Gastroesophageal sphincter (tissue), 3 donors: Measurements from ENCODE around the gene POLN.

Experiments
- CTCF ChIP-seq, 4 experiments: fragments of 200-600 bp in 2 of 4; fragments of 450-650 bp in 2 of 4; sonication (generic) in 1 of 4; IDR thresholded peaks; one replicate each; pipeline ENCODE4 v1.5.1; 2017 to 2019; ENCODE audit warnings: antibody characterized with exemption in 4 of 4, mild to moderate bottlenecking in 2 of 4, moderate library complexity in 2 of 4
- POLR2AphosphoS5 ChIP-seq: sonication (generic); formaldehyde crosslinking; IDR thresholded peaks from one replicate; pipeline ENCODE4 v1.6.1; 2017; ENCODE audit warnings: antibody characterized with exemption

GRCh38 chr4:2071912-2072867, 169.7 kb downstream of the POLN start:
- TF ChIP-seq CTCF (IDR thresholded peaks at IDR 0.05) (no peak), POLR2AphosphoS5 (no peak)
